CD4-positive, CD25-positive, alpha-beta regulatory T cell (primary cell): ENCODE results near the gene SEMA7A. TPM values are rescaled to one million over a fixed set of nuclear protein-coding genes. Genes with fewer than 3 reads are reported as not detected.

Experiments
- ATAC-seq, 2 donors: fragments of 150-1000 bp; cut with Tn5 transposase; one replicate each; pipeline ENCODE4 v1.10.0; 2021; ENCODE audit warnings: low read depth in 2 of 2, moderate number of reproducible peaks in 2 of 2, moderate library complexity in 1 of 2
- DNase-seq, 3 donors: peaks; one replicate each; pipeline versions ENCODE4 v3.0.0 to v3.0.0-alpha.2; 2012 to 2022; ENCODE audit warnings: mixed read lengths in 1 of 3
- H3K27ac ChIP-seq: one replicate; pipeline ENCODE4 v1.7.0; 2013; ENCODE audit warnings: mild to moderate bottlenecking, low read length; ENCODE audit not compliant: insufficient read depth, poor library complexity, severe bottlenecking
- H3K27me3 ChIP-seq: one replicate; pipeline ENCODE4 v1.7.0; 2013; ENCODE audit warnings: low read length; ENCODE audit not compliant: control insufficient read depth, insufficient read depth
- H3K36me3 ChIP-seq: one replicate; pipeline ENCODE4 v1.7.0; 2013; ENCODE audit warnings: mild to moderate bottlenecking, low read length, moderate library complexity; ENCODE audit not compliant: control insufficient read depth, insufficient read depth
- H3K4me1 ChIP-seq: 2 replicates; pipeline ENCODE4 v1.7.0; 2013; ENCODE audit warnings: mild to moderate bottlenecking, low read length; ENCODE audit not compliant: insufficient read depth, control insufficient read depth, poor library complexity, severe bottlenecking
- H3K4me3 ChIP-seq: one replicate; pipeline ENCODE4 v1.7.0; 2013; ENCODE audit warnings: low read depth, mild to moderate bottlenecking, low read length, moderate library complexity
- H3K9me3 ChIP-seq, 2 experiments: 1 replicate in 1 of 2; 2 replicates in 1 of 2; pipeline ENCODE4 v1.7.0; 2013; ENCODE audit warnings: low read length in 2 of 2, mild to moderate bottlenecking in 1 of 2, moderate library complexity in 1 of 2; ENCODE audit not compliant: control insufficient read depth in 2 of 2
- H3K27ac Mint-ChIP-seq, 3 donors: one replicate each; pipeline ENCODE4 v1.8.0; 2020 to 2022; ENCODE audit warnings: mild to moderate bottlenecking in 3 of 3, mixed read lengths in 3 of 3, moderate library complexity in 2 of 3
- H3K27me3 Mint-ChIP-seq: one replicate; pipeline ENCODE4 v1.8.0; 2022; ENCODE audit warnings: mild to moderate bottlenecking, mixed read lengths
- H3K36me3 Mint-ChIP-seq: one replicate; pipeline ENCODE4 v1.8.0; 2020; ENCODE audit warnings: mixed read lengths
- H3K4me1 Mint-ChIP-seq, 4 donors: one replicate each; pipeline ENCODE4 v1.8.0; 2020 to 2022; ENCODE audit warnings: mixed read lengths in 4 of 4, mild to moderate bottlenecking in 1 of 4
- H3K4me3 Mint-ChIP-seq, 4 donors: one replicate each; pipeline ENCODE4 v1.8.0; 2020 to 2022; ENCODE audit warnings: mild to moderate bottlenecking in 4 of 4, mixed read lengths in 4 of 4, moderate library complexity in 3 of 4
- H3K9me3 Mint-ChIP-seq, 7 donors: one replicate each; pipeline ENCODE4 v1.8.0; 2020 to 2022; ENCODE audit warnings: mixed read lengths in 7 of 7, mild to moderate bottlenecking in 3 of 7, moderate library complexity in 2 of 7
- polyA plus RNA-seq, 4 donors: library from polyadenylated mRNA; unstranded; fragments of 300-500 nt; fragmentation: Illumina TruSeq; gene quantifications; one replicate each; pipeline ENCODE4 v1.2.3, GENCODE V29; 2021
- total RNA-seq: library from RNA; stranded (reverse); gene quantifications from one replicate; pipeline ENCODE4 v1.2.3, GENCODE V29; 2022

The SEMA7A gene
- total and polyA plus RNA-seq, 5 donors from 2014 or later, result 0.09 to 5.0 (median 0.25) TPM; not detected in 1

DNA sequence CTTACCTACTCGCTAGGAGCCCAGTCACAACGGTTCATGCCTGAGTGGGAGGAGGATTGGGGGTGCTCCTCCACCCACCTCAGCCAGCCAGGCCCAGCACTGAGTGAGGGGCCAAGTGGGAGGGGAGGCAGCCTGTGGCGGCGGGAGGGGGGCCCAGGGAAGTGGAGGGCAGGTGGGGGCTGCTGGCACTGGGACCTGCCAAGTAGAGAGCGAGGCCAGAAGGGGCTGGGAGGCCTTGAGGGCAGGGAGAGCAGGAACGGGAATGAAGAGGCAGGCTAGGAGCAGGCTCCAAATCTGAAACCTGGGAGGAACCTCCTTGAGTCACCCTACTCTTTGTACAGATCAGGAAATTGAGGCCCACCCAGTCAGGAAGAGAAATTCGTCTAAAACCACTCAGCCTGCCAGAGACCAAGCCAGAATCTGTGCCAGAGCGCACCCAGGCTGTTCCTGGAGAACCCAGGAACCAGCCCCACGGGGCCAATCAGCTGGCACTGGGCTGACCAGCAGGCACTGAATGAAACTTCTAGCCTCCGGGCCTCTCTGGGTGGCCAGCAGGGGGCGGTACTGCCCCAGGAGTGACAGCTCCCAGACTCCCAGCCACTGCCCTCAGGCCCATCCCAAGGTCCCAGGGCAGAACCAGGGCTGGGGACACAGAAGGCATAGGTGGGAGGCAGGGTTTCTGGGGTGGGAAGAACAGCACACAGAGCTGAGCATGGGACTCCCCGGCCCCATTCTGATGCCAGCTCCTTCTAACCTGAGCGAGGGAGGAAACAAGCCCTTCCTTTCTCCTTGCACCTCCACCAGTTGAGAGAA lies 51.5 kb downstream of the SEMA7A start:
- peaks cover 43% of the 10 kb centered on the region for H3K4me1 ChIP-seq
- DNase-seq, result peak; percentile 64 to 73 (median 64)

DNA sequence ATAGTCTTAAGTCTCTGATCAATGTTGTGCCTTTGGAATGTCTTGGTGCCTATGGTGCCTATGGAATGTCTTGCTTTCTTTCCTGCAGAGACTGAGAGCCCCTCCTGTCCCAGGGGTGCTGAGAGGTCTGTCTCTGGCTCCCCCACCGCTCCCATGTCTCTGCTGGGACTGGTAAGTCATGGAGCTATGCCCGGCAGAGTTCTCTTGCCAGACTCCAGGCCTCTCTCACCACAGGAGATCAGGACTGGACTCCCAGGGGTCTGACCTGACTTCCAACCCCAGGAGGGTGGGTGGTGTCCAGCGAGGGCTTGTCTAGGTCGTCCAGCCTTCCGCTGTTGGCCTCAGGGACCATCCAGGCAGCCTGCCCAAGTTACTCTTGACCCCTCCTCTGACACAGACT lies 52.3 kb downstream of the SEMA7A start:
- Histone ChIP-seq H3K36me3 (no peaks in the 10 kb centered on the region), H3K9me3 (no peaks in the 10 kb centered on the region), H3K27ac (no peak overlapping the region), H3K4me3 (no peak overlapping the region), H3K27me3 (no peaks in the 10 kb centered on the region), H3K4me1 (peaks cover 43% of the 10 kb centered on the region)
- Mint-ChIP-seq H3K36me3 (no peaks in the 10 kb centered on the region), H3K27ac (peak overlapping the region in 1 of 3 donors; percentile 26), H3K4me1 (peaks cover 5 to 43% (median 17%) of the 10 kb centered on the region in 4 donors), H3K9me3 (no peaks in the 10 kb centered on the region), H3K4me3 (peak overlapping the region in 1 of 4 donors; percentile 13), H3K27me3 (no peaks in the 10 kb centered on the region)
- DNase-seq, result no peak
- no peak for ATAC-seq

More for the DNA sequence above, 51.5 kb downstream of the SEMA7A start:
- no peaks in the 10 kb centered on the region for H3K36me3 Mint-ChIP-seq
- H3K4me3 Mint-ChIP-seq, result peak overlapping the region in 1 of 4 donors; percentile 4
- ATAC-seq, result peak; percentile 49 to 60
- Histone ChIP-seq H3K36me3 (no peaks in the 10 kb centered on the region), H3K27ac (no peak overlapping the region), H3K27me3 (no peaks in the 10 kb centered on the region), H3K9me3 (no peaks in the 10 kb centered on the region), H3K4me3 (no peak overlapping the region)
- no peaks in the 10 kb centered on the region for H3K9me3 Mint-ChIP-seq
- H3K4me1 Mint-ChIP-seq, result peaks cover 5 to 43% (median 17%) of the 10 kb centered on the region in 4 donors
- H3K27me3 Mint-ChIP-seq, result no peaks in the 10 kb centered on the region
- no peak overlapping the region for H3K27ac Mint-ChIP-seq

DNA sequence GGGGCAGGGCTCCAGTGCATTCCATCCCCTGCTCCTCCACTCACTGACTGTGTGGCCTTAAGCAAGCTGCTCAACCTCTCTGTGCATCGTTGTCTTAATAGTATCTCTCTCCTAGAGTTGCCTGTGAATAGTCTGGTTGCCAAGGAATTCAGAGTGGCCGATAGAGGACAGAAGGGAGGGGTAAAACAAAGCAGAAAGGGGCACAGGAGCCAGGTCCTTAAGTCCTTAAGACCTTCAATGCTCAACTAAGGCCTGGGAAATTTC lies 52.6 kb downstream of the SEMA7A start:
- no peaks in the 10 kb centered on the region for H3K9me3 ChIP-seq
- Mint-ChIP-seq H3K36me3 (no peaks in the 10 kb centered on the region), H3K27ac (peak overlapping the region in 1 of 3 donors; percentile 25), H3K4me3 (peak overlapping the region in 1 of 4 donors; percentile 13), H3K9me3 (no peaks in the 10 kb centered on the region), H3K27me3 (no peaks in the 10 kb centered on the region), H3K4me1 (peaks cover 5 to 43% (median 17%) of the 10 kb centered on the region in 4 donors)
- peaks cover 43% of the 10 kb centered on the region for H3K4me1 ChIP-seq
- no peak for DNase-seq
- no peak overlapping the region for H3K4me3 ChIP-seq
- H3K27me3 ChIP-seq, result no peaks in the 10 kb centered on the region
- no peak overlapping the region for H3K27ac ChIP-seq
- H3K36me3 ChIP-seq, result no peaks in the 10 kb centered on the region
- ATAC-seq, result no peak

DNA sequence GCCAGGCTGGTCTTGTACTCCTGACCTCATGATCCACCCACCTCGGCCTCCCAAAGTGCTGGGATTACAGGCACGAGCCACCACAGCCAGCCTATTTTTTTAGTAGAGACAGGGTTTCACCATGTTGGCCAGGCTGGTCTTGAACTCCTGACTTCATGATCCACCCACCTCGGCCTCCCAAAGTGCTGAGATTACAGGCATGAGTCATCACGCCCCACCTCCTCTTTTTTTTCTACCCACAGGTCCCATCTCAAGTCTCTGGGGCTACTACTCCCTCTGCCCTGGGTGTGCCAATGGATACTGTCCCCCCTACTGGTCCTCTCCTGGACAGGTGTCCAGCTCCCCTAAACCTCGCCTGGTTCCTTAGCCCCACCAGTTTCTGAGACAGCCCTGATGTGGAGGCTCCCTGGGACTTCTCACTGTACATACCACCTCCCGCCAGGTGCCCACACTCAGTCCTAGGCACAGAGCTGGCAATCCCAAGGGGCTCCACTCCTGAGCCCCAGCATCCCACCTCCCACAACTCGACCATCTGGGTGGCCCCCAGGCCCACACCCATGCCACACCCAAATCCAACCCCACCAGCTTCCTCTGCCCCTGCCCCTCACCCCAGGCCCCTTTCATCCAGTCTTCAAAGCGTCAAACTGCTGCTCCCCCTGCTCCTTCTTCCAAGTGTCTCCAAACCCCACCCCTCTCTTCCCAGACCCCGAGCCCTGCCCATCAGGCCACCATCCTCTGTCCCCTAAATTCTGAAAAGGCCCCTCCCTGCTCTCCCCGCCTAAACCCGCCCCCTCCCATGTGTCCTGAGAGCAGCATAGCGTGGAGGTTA lies 53.2 kb downstream of the SEMA7A start:
- Mint-ChIP-seq H3K4me3 (no peak overlapping the region), H3K27ac (peak overlapping the region in 1 of 3 donors; percentile 25), H3K4me1 (peaks cover 5 to 41% (median 17%) of the 10 kb centered on the region in 4 donors), H3K9me3 (no peaks in the 10 kb centered on the region), H3K27me3 (no peaks in the 10 kb centered on the region), H3K36me3 (no peaks in the 10 kb centered on the region)
- no peak for DNase-seq
- Histone ChIP-seq H3K4me3 (no peak overlapping the region), H3K4me1 (peaks cover 40% of the 10 kb centered on the region), H3K9me3 (no peaks in the 10 kb centered on the region), H3K27ac (no peak overlapping the region), H3K36me3 (no peaks in the 10 kb centered on the region), H3K27me3 (no peaks in the 10 kb centered on the region)
- ATAC-seq, result no peak

GRCh38 chr15:74378848-74379247 lies 54.9 kb downstream of the SEMA7A start:
- Histone ChIP-seq H3K36me3 (no peaks in the 10 kb centered on the region), H3K4me3 (no peak overlapping the region), H3K9me3 (no peaks in the 10 kb centered on the region), H3K27me3 (no peaks in the 10 kb centered on the region), H3K27ac (no peak overlapping the region), H3K4me1 (peaks cover 35% of the 10 kb centered on the region)
- H3K36me3 Mint-ChIP-seq, result no peaks in the 10 kb centered on the region
- no peaks in the 10 kb centered on the region for H3K9me3 Mint-ChIP-seq
- H3K27me3 Mint-ChIP-seq, result no peaks in the 10 kb centered on the region
- peak overlapping the region in 2 of 3 donors; percentile 15 to 63 for H3K27ac Mint-ChIP-seq
- DNase-seq (peak in 2 of 3 donors; percentile 16 to 52), ATAC-seq (no peak)
- H3K4me3 Mint-ChIP-seq, result no peak overlapping the region
- peaks cover 0 to 36% (median 14%) of the 10 kb centered on the region in 4 donors for H3K4me1 Mint-ChIP-seq

- no peak overlapping the region for H3K27ac ChIP-seq
- Mint-ChIP-seq H3K9me3 (no peaks in the 10 kb centered on the region), H3K4me1 (peaks cover 0 to 32% (median 11%) of the 10 kb centered on the region in 4 donors), H3K4me3 (no peak overlapping the region), H3K27me3 (no peaks in the 10 kb centered on the region), H3K27ac (peak overlapping the region in 2 of 3 donors; percentile 15 to 86), H3K36me3 (no peaks in the 10 kb centered on the region)
- DNase-seq (no peak), ATAC-seq (no peak)
- no peaks in the 10 kb centered on the region for H3K27me3 ChIP-seq
- H3K9me3 ChIP-seq, result no peaks in the 10 kb centered on the region
- H3K4me1 ChIP-seq, result peaks cover 33% of the 10 kb centered on the region
- H3K36me3 ChIP-seq, result no peaks in the 10 kb centered on the region
- H3K4me3 ChIP-seq, result no peak overlapping the region
These were observed 55.7 kb downstream of the SEMA7A start for GRCh38 chr15:74377831-74378766.

DNA sequence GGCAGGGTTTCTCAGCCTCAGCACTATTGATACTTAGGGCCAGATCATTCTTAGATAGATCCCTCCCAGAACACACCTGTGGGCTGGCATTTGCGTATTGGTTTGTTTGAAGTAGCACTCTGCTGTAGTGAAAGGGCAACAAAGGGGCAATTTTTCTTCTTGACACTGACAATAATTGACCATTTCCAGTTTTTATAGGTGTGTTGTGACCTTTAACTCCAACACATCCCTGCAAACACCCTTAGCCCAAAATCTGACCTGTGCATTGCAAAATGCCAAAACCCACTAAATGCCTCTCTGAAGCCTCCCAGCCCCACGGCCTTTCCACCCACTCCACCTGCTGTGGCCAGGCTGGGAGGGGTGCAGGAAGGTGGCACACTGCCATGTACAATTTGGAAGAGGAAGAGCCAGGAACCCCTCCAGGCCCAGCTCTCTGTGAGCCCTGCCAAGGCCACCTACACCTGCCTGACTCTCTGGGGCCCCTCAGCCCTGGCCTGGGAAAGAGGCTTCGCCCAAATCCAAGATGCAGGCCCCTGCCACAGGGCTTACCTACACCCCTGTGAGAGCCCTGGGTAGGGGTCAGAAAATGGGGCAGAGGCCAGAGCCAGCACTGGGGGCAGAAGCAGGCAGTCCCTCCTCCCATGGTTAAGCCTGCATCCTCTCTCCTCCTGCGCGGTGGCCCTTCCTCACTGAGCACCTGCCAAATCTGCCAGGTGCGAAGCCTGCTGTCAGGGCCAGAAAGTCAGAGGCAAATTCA lies 56.8 kb downstream of the SEMA7A start:
- no peaks in the 10 kb centered on the region for H3K27me3 ChIP-seq
- no peak overlapping the region for H3K27ac Mint-ChIP-seq
- peaks cover 23% of the 10 kb centered on the region for H3K4me1 ChIP-seq
- H3K36me3 Mint-ChIP-seq, result no peaks in the 10 kb centered on the region
- H3K27me3 Mint-ChIP-seq, result peaks cover 5% of the 10 kb centered on the region
- DNase-seq, result no peak
- H3K4me3 Mint-ChIP-seq, result peak overlapping the region in 1 of 4 donors; percentile 74
- H3K36me3 ChIP-seq, result no peaks in the 10 kb centered on the region
- no peaks in the 10 kb centered on the region for H3K9me3 Mint-ChIP-seq
- H3K27ac ChIP-seq, result no peak overlapping the region
- H3K4me1 Mint-ChIP-seq, result peaks cover 0 to 24% (median 11%) of the 10 kb centered on the region in 4 donors
- no peaks in the 10 kb centered on the region for H3K9me3 ChIP-seq
- ATAC-seq, result no peak
- H3K4me3 ChIP-seq, result no peak overlapping the region
